Breast epithelium (tissue), 4 donors: ENCODE measurements around the gene STX16. TPM values are rescaled to one million over a fixed set of nuclear protein-coding genes. Genes with fewer than 3 reads are reported as not detected.
A peak's percentile ranks its signal among the peaks of the same experiment; 100 is the strongest.

Experiments used
- DNase-seq, 2 donors: peaks; one replicate each; pipeline ENCODE4 v3.0.0-alpha.2; 2019; ENCODE audit warnings: low spot score in 2 of 2
- H3K27ac ChIP-seq, 2 donors: fragments of 200-600 bp; sonication (generic) in 1 of 2; one replicate each; pipeline ENCODE4 v1.5.1; 2016 to 2019; ENCODE audit warnings: mild to moderate bottlenecking in 1 of 2
- H3K27me3 ChIP-seq, 2 donors: fragments of 200-600 bp; sonication (generic) in 1 of 2; one replicate each; pipeline versions ENCODE4 v1.5.1 to v1.6.0; 2017 to 2019; ENCODE audit warnings: control low read depth in 1 of 2, mild to moderate bottlenecking in 1 of 2
- H3K36me3 ChIP-seq: fragments of 200-600 bp; one replicate; pipeline ENCODE4 v1.5.1; 2019
- H3K4me1 ChIP-seq, 2 donors: fragments of 200-600 bp; sonication (generic); one replicate each; pipeline ENCODE4 v1.5.1; 2016 to 2019; ENCODE audit warnings: control low read depth in 1 of 2
- H3K4me3 ChIP-seq, 3 donors: fragments of 200-600 bp; sonication (generic); 1 replicate in 2 of 3; 2 replicates in 1 of 3; pipeline ENCODE4 v1.5.1; 2016 to 2019; ENCODE audit warnings: mild to moderate bottlenecking in 3 of 3, moderate library complexity in 2 of 3
- H3K9me3 ChIP-seq, 2 donors: fragments of 200-600 bp; sonication (generic) in 1 of 2; one replicate each; pipeline ENCODE4 v1.5.1; 2016 to 2019; ENCODE audit warnings: control low read depth in 1 of 2
- CTCF ChIP-seq, 3 donors: fragments of 450-650 bp; IDR thresholded peaks; one replicate each; pipeline ENCODE4 v1.5.1; 2016 to 2017; ENCODE audit warnings: antibody characterized with exemption in 3 of 3, mild to moderate bottlenecking in 3 of 3, moderate library complexity in 3 of 3
- POLR2A ChIP-seq: fragments of 450-650 bp; IDR thresholded peaks from one replicate; pipeline ENCODE4 v1.6.1; 2016; ENCODE audit warnings: antibody characterized with exemption, mild to moderate bottlenecking, moderate library complexity
- POLR2AphosphoS5 ChIP-seq, 3 donors: sonication (generic); formaldehyde crosslinking; IDR thresholded peaks; one replicate each; pipeline ENCODE4 v1.6.1; 2017; ENCODE audit warnings: antibody characterized with exemption in 3 of 3
- intact Hi-C: fragments of 100-400 bp; cut with DNase I; formaldehyde crosslinking; loops from one replicate; pipeline ENCODE4 v1.15.1; 2023; ENCODE audit warnings: low total_unique reads
- total RNA-seq, 3 donors: library from RNA; depleted of rRNA; stranded (reverse); fragments of >200 nt; gene quantifications; one replicate each; pipeline ENCODE4 v1.1.0, GENCODE V29; 2016

STX16 gene, protein sequence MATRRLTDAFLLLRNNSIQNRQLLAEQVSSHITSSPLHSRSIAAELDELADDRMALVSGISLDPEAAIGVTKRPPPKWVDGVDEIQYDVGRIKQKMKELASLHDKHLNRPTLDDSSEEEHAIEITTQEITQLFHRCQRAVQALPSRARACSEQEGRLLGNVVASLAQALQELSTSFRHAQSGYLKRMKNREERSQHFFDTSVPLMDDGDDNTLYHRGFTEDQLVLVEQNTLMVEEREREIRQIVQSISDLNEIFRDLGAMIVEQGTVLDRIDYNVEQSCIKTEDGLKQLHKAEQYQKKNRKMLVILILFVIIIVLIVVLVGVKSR
- total RNA-seq, result 10 to 100 TPM; 54.4 to 76.5 (median 74.4) TPM

DNA sequence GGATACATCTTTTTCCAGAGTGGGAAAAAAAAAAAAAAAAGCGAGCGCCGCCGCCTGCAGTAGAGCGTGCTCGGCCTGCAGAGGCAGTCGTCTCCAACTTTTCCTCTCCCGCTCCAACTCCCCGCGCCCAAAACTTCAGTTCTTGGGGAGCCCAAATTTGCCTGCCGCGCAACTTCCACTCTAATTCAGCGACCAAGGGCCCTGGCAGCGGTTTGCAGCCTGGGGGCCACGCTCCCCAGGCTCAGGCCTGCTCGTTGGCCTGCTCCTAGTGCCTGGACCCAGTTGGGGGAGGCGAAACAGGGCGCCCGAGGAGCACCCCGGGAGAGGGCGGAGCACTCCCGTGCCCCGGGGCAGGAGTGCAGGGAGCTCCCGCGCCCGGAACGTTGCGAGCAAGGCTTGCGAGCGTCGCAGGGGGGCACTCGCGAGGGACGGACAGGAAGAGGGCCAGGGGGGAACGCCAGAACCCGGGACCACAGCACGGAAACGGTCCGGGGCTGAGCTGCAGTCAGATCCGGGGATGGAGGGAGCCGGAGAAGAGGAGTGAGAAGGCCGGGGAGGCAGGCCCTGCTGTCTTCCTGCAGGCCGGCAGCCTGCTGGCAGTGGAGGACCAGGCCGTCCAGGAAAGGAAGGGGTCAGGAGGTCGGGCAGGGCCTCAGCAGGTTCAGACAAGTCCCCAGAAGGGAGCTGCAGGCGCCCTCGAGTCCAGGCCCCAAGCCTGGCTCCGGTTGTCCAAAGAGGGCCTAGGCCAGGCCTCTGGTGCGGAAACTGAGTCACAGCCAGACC lies at the start of gene STX16:
Gene STX16, plus strand, starts transcription at position 508 of the 783 bp plus-strand sequence. CDS start 724 bp downstream, outside the sequence.
- Histone ChIP-seq H3K9me3 (no peaks in the 10 kb centered on the region), H3K27me3 (no peaks in the 10 kb centered on the region), H3K36me3 (no peaks in the 10 kb centered on the region), H3K27ac (peak within 1 kb of the TSS; percentile 92 to 95), H3K4me3 (peak within 1 kb of the TSS; percentile 81 to 98 (median 97)), H3K4me1 (peaks cover 0 to 5% of the 10 kb centered on the region in 2 donors)
- intact Hi-C loops, result no loop called here
- TF ChIP-seq POLR2AphosphoS5 (IDR thresholded peaks at IDR 0.05) (peak; percentile 79 to 88 (median 81)), POLR2A (peak; percentile 40), CTCF (IDR thresholded peaks at IDR 0.05) (peak; percentile 61 to 72 (median 68))
- DNase-seq, result peak; percentile 78 to 89

DNA sequence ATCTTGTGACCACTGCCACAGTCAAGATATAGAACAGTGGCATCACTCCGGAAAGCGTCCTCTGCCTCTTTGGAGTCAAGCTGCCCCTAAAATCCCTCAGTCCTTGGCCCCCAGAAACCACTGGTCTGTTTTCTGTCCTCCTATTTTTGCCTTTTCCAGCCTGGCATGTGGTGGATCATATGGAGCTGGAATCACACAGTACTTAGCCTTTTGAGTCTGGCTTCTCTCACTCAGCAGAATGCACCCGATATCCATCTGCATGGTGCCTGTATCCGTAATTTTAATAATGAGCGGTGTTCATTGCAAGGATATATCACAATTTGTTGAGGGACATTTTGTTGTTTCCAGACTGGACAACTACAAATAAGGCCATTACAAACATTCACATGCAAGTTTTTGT lies 49.0 kb upstream of the STX16 start:
- no peak for DNase-seq
- Histone ChIP-seq H3K4me3 (no peak overlapping the region), H3K9me3 (peaks cover 0 to 5% of the 10 kb centered on the region in 2 donors), H3K27me3 (no peaks in the 10 kb centered on the region), H3K27ac (no peak overlapping the region), H3K36me3 (no peaks in the 10 kb centered on the region), H3K4me1 (peaks cover 5 to 6% of the 10 kb centered on the region in 2 donors)
- TF ChIP-seq POLR2AphosphoS5 (IDR thresholded peaks at IDR 0.05), result no peak
- TF ChIP-seq CTCF (IDR thresholded peaks at IDR 0.05), result no peak
- no peak for TF ChIP-seq POLR2A
- intact Hi-C loops, result no loop called here

DNA sequence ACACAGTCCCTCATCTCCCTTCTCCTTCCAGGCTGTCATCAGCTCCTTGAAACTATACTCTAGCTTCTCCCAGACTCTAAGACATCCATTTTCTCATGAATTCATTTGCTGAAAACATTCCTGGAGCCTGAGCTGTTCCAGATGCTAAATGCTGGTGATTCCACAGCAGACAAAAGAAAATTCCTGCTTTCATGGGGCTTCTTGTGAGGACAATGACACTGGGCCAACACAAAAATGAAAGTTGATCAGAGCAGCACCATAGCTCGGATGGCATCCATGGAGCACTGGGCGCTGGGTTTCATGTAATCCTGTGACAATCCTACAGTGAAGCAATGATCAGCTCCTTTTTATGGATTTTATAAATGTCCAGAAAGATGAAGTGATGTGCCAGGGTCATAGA lies 47.4 kb upstream of the STX16 start:
- Histone ChIP-seq H3K27ac (peak overlapping the region in 1 of 2 donors; percentile 38), H3K27me3 (no peaks in the 10 kb centered on the region), H3K4me1 (peaks cover 5 to 6% of the 10 kb centered on the region in 2 donors), H3K4me3 (no peak overlapping the region), H3K36me3 (no peaks in the 10 kb centered on the region), H3K9me3 (peaks cover 0 to 5% of the 10 kb centered on the region in 2 donors)
- TF ChIP-seq POLR2AphosphoS5 (IDR thresholded peaks at IDR 0.05), result no peak
- no peak for TF ChIP-seq CTCF (IDR thresholded peaks at IDR 0.05)
- TF ChIP-seq POLR2A, result no peak
- DNase-seq, result no peak
- intact Hi-C loops, result no loop called here

DNA sequence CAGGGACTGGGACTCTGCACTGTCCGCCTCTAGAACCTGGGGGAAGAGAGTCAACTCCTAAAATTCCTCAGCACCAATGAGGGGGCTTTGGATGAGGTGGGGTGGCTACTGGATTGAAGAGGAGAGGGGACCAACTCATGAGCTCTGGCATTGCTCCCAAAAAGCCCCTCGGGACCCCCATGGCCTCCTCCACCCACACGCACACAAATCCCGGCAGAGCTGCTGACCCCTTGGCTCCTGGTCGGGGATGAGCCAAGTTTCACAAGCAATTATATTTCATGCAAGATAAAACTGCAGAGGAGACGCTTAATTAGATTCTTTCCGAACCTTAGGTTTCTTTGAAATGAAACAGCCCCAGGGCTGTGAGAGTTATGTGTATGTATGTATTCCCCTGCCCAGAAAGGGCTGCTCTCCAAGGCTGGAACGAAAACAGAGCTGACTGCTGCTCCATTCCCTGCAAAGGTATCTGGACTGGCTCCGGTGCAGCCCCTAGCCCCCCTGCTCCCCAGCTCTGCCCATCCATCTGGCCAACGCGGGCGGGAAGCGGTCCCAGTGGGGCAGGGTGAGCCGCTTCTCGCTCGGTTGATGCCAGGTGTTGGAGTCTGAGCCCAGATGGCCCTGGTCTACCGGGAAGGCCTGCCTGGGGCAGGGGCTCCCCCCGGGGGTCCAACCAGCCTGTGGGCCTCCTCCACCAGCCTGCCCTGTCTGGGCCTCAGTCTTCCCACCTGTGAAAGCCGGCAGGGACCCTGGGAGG lies 46.8 kb upstream of the STX16 start:
- H3K9me3 ChIP-seq, result peaks cover 0 to 5% of the 10 kb centered on the region in 2 donors
- TF ChIP-seq CTCF (IDR thresholded peaks at IDR 0.05) (no peak), POLR2A (no peak), POLR2AphosphoS5 (IDR thresholded peaks at IDR 0.05) (no peak)
- H3K27ac ChIP-seq, result peak overlapping the region in 1 of 2 donors; percentile 43
- H3K4me1 ChIP-seq, result peaks cover 5 to 6% of the 10 kb centered on the region in 2 donors
- no peak for DNase-seq
- H3K4me3 ChIP-seq, result peak overlapping the region in 1 of 3 donors; percentile 31
- intact Hi-C loops, result no loop called here
- H3K27me3 ChIP-seq, result no peaks in the 10 kb centered on the region
- no peaks in the 10 kb centered on the region for H3K36me3 ChIP-seq
